Endometrium (tissue), 2 donors: Measurements from ENCODE around the gene BAIAP2.
"Not testable (repeated sequence)": the region's sequence is repeated elsewhere in the genome, so short reads cannot be mapped to it uniquely, and the experiment has no call there.

Source experiments
- FAIRE-seq: peaks from 2 replicates; lab custom pipeline; 2012; peaks lifted over from hg19 to GRCh38; lab: Jason Lieb, UNC
- donor health status: control.
- donor health status: control.

Gene BAIAP2

GRCh38 chr17:81068411-81069134, 33.6 kb downstream of the BAIAP2 start:
- no peak for FAIRE-seq

- no peak for FAIRE-seq
Observed at GRCh38 chr17:81069135-81069645, 34.2 kb downstream of the BAIAP2 start.

GRCh38 chr17:81070541-81071246, 35.7 kb downstream of the BAIAP2 start:
- no peak for FAIRE-seq

- no peak for FAIRE-seq
Observed at GRCh38 chr17:81071761-81072741, 37.1 kb downstream of the BAIAP2 start.

- no peak for FAIRE-seq
Observed at GRCh38 chr17:81073967-81074839, 39.3 kb downstream of the BAIAP2 start.

GRCh38 chr17:81074875-81075274, 39.9 kb downstream of the BAIAP2 start:
- no peak for FAIRE-seq

- FAIRE-seq = no peak
Observed at GRCh38 chr17:81075307-81075706, 40.4 kb downstream of the BAIAP2 start.

- FAIRE-seq = no peak
Observed at GRCh38 chr17:81076141-81076679, 41.3 kb downstream of the BAIAP2 start.

- not testable (repeated sequence) for FAIRE-seq
Observed at GRCh38 chr17:81078026-81078913, 43.3 kb downstream of the BAIAP2 start.

GRCh38 chr17:81080019-81080418, 45.1 kb downstream of the BAIAP2 start:
- FAIRE-seq = no peak

- FAIRE-seq = no peak
Observed at GRCh38 chr17:81081222-81082176, 46.5 kb downstream of the BAIAP2 start.

GRCh38 chr17:81082177-81083073, 47.5 kb downstream of the BAIAP2 start:
- FAIRE-seq = no peak

- FAIRE-seq = no peak
Observed at GRCh38 chr17:81083125-81083765, 48.3 kb downstream of the BAIAP2 start.

GRCh38 chr17:81084680-81085419, 49.9 kb downstream of the BAIAP2 start:
- FAIRE-seq = no peak

GRCh38 chr17:81085420-81085911, 50.5 kb downstream of the BAIAP2 start:
- no peak for FAIRE-seq
